ENCODE measurements around the gene CHD3. TPM values are rescaled to one million over a fixed set of nuclear protein-coding genes. Genes with fewer than 3 reads are reported as not detected.
A peak's percentile ranks its signal among the peaks of the same experiment; 100 is the strongest.

CHD3 gene
- total and polyA plus RNA-seq, 10 of the 15 experiments (the other 5 are each of a cell fraction or from before 2014, with no cell fraction given) = 1.4 to 86.8 (median 39.1) TPM

DNA sequence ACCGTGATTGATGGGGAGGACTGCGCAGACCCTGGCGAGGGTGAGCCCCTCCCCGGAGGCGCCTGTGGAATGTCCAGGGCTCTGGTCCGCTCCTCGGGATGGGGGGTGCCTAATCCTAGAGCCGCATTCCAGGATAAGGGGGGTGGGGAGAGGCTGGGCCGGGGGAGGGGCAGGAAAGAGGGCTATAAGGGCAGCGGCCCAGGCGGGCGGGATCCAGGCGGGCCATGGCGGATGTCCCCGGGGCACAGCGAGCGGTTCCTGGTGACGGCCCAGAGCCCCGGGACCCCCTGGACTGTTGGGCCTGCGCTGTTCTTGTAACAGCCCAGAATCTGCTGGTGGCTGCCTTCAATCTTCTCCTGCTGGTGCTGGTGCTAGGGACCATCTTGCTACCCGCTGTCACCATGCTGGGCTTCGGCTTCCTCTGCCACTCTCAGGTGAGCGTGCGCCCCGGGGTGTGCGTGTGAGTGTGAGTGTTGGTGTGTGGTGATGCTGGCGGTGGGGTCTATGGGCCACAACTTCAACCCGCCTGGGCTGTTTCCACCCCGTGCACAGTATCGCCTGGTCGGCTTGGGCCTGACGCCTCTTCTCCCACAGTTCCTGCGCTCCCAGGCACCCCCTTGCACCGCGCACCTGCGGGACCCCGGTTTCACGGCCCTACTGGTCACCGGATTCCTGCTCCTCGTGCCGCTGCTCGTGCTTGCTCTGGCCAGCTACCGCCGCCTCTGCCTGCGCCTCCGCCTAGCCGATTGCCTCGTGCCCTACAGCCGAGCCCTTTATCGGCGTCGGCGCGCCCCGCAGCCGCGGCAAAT lies 33.5 kb upstream of the CHD3 start, which contains the start of gene TMEM88:
TSS of gene TMEM88 (plus strand) at position 216 of the 809 bp plus-strand sequence. CDS start at position 225, 9 bp downstream.
- intact Hi-C loops (cut with micrococcal nuclease; ENCODE audit: unreplicated experiment) (loop anchor here (5.0 kb wide), 1 partner anchor 168 kb away; the partner anchor contains the start of genes TP53 and WRAP53), in situ Hi-C loops (cut with MboI) (no loop called here)
- H3K9ac ChIP-seq (ENCODE audit: control insufficient read depth, insufficient read depth, low read length) = peak within 1 kb of the TSS; percentile 86; the same call in 1 of the 2 replicates
- H3K4me3 ChIP-seq = peak within 1 kb of the TSS; percentile 96
- FAIRE-seq (no peak), DNase-seq (ENCODE audit: low read depth, low spot score) (no peak), ATAC-seq (no peak)
- H4K20me1 ChIP-seq (ENCODE audit: control insufficient read depth, insufficient read depth) = no peaks in the 10 kb centered on the region; the same call in 1 of the 2 replicates
- H3K9me3 ChIP-seq (replicated peaks; ENCODE audit: control insufficient read depth, insufficient read depth, low read length) = no peaks in the 10 kb centered on the region
- H3K4me1 ChIP-seq (ENCODE audit: control insufficient read depth, insufficient read depth, low read length) = peaks cover 30% of the 10 kb centered on the region
- POLR2A ChIA-PET = no interaction called here
- no peaks in the 10 kb centered on the region for H3K27me3 ChIP-seq (replicated peaks in 1 of 2; ENCODE audit: control insufficient read depth in 2 of 2, insufficient read depth in 2 of 2, low read length in 1 of 2)
- no peak within 1 kb of the TSS for H2AFZ ChIP-seq (ENCODE audit: control insufficient read depth, low read depth, low read length)
- TF ChIP-seq TARDBP (IDR thresholded peaks at IDR 0.05; ENCODE audit: borderline replicate concordance) (0 out of 2 replicates have a peak, but pooled peaks have one; percentile 22), PML (IDR thresholded peaks at IDR 0.05; ENCODE audit: low read length) (0 out of 2 replicates have a peak, but pooled peaks have one; percentile 32)
- TF ChIP-seq, protein P1, sequence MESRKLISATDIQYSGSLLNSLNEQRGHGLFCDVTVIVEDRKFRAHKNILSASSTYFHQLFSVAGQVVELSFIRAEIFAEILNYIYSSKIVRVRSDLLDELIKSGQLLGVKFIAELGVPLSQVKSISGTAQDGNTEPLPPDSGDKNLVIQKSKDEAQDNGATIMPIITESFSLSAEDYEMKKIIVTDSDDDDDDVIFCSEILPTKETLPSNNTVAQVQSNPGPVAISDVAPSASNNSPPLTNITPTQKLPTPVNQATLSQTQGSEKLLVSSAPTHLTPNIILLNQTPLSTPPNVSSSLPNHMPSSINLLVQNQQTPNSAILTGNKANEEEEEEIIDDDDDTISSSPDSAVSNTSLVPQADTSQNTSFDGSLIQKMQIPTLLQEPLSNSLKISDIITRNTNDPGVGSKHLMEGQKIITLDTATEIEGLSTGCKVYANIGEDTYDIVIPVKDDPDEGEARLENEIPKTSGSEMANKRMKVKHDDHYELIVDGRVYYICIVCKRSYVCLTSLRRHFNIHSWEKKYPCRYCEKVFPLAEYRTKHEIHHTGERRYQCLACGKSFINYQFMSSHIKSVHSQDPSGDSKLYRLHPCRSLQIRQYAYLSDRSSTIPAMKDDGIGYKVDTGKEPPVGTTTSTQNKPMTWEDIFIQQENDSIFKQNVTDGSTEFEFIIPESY (IDR thresholded peaks at IDR 0.05) = no peak
- 90% methylated on average over 52 of the region's 57 CpGs for WGBS (ENCODE audit: insufficient coverage, insufficient replicate concordance, low lambda C conversion rate, missing lambda C conversion rate)
- peaks cover 17% of the 10 kb centered on the region for H3K79me2 ChIP-seq (ENCODE audit: control insufficient read depth, insufficient read depth, low read length)
- peak within 1 kb of the TSS; percentile 96; the same call in 1 of the 2 replicates for H3K27ac ChIP-seq (ENCODE audit: control insufficient read depth, insufficient read depth)
- RAD21 ChIA-PET (ENCODE audit: unreplicated experiment) = interaction anchor here (2.3 to 3.1 kb wide), 2 partner anchors 11 to 19 kb away, joined by 16 to 44 read pairs; partner anchors contain the start of gene KDM6B
- CTCF ChIA-PET = interaction anchor here (1.0 to 2.6 kb wide), 6 partner anchors 15 to 203 kb away, joined by 4 to 28 read pairs (median 16); no protein-coding TSS in a partner anchor
- H3K36me3 ChIP-seq (ENCODE audit: control insufficient read depth in 2 of 2, insufficient read depth in 2 of 2, low read length in 1 of 2) = peaks cover 8 to 12% of the 10 kb centered on the region in 2 experiments; a peak in 3 of 4 replicates
- peak within 1 kb of the TSS; percentile 92 for H3K4me2 ChIP-seq (ENCODE audit: control insufficient read depth, insufficient read depth)
- SMC1A ChIA-PET (ENCODE audit: uncharacterized antibody, unreplicated experiment) = interaction anchor here (0.6 kb wide), 1 partner anchor 17 kb away, joined by 3 read pairs; no protein-coding TSS in a partner anchor
- BruUV-seq (replicated peaks) = no TSS peak

Measured in GM12878 (cell line).